Lower leg skin (tissue), 3 donors: ENCODE data around the gene AP2A1.

ENCODE experiments used
- CTCF ChIP-seq, 3 donors: fragments of 450-650 bp; IDR thresholded peaks; one replicate each; pipeline ENCODE4 v1.5.1; 2016; ENCODE audit warnings: antibody characterized with exemption in 3 of 3, mild to moderate bottlenecking in 3 of 3, moderate library complexity in 2 of 3
- POLR2A ChIP-seq, 2 donors: fragments of 450-650 bp; IDR thresholded peaks; one replicate each; pipeline ENCODE4 v1.6.1; 2016 to 2017; ENCODE audit warnings: antibody characterized with exemption in 2 of 2, mild to moderate bottlenecking in 1 of 2, moderate library complexity in 1 of 2

DNA sequence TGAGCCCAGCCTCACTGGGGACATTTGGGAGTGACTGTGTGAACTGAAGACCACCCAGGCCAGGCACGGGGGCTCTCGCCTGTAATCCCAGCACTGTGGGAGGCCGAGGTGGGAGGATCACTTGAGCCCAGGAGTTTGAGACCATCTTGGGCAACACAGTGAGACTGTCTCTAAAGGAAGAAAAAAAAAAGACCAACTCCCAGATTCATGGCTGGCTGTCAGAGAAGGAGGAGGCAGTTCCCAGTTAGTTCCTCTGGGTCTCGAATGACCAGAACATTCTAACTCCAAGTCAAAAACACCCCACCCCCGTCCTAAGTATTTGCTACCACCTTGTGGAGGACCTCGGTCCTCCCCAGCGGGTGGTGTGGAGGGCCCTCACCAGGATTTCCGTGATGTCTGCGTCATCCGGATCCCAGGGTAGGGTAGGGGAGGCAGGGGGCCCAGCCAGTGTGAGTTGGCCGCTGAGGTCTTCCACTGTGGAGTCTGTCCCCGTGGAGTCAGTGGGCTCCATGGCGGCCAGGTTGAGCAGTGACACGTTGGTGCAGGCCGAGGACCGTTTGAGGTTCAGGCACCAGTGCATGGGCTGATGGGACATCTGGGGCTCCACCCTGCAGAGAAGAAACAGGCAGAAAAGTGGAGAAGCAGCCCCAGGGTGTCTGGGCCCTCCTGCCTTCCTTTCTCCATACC lies 5.0 kb upstream of the AP2A1 start:
- TF ChIP-seq CTCF (IDR thresholded peaks at IDR 0.05) (no peak), POLR2A (IDR thresholded peaks at IDR 0.05) (no peak)
